GM04504 (cell line): ENCODE results near the gene RALBP1.

Experiments used
- DNase-seq: peaks from one replicate; pipeline ENCODE4 v3.0.0-alpha.2; 2012; ENCODE audit warnings: low read depth

RALBP1 gene

DNA sequence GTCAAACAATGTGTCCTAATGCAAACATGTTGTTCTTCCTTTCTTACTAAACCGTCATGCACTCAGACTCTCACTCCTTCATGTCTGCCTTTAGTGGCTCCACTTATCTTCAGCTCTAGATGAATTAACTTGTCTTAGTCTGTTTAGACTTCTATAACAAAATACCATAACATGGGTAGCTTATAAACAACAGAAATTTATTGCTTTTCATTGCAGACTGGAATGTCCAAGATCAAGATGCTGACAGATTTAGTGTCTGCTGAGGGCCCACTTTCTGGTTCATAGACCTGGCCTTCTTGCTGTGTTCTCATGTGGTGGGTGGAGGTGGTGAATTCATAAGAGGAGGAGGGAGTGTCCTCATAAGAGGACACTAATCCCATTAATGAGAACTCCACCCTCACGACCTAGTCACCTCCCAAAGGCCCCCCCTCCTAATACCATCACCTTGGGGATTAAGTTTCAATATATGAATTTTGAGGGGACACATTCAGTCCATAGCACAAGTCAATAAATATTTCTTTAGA is 32.3 kb downstream of the RALBP1 start:
- DNase-seq: no peak

DNA sequence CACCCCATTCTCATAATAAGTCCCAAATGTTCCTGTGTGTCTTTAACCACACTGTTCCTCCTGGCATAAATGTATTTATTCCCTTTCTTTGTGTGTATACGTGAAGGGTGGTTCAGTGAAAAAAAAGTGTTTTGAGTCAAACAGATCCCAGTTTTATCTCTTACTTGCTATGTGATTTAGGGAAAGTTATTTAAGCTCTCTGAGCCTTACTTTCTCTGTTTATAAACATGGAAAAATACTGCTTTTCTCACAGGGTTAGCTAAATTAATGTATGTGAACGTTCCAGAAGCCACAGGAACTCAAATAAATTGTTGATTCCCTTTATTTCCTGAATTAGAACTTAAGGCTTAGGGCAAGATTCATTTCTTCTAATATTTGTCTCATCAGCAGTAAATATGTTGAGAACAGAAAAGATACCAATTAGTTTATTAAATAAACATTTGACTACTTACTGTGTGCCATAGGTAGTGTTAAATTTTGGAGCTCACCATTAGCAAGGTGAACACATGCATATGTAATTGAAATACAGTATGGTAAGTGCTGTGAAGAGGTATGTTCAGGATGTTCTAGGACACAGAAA is 33.2 kb downstream of the RALBP1 start:
- DNase-seq: no peak

DNA sequence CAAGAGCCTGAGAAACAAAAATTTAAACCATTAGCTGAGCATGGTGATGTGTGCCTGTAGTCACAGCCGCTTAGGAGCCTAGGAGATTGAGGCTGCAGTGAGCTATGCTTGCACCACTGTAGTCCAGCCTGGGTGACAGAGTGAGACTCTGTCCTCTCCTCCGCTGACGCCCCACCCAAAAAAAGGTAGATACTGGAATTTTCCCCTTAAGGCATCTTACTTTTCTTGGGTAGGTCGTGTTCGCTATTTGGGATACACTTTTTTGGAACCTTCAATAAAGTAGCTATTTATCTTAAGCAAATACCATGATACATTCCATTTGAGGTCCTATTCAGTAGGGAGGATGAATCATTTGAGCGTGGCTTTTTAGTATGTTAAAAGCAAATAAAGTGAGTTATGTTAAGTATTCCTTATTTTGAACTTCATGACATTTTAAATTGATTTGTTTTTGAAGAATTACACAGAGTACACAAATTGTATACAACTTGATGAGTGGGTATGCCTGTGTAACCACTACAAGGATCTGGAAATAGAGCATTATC is 38.7 kb downstream of the RALBP1 start:
- no peak for DNase-seq

DNA sequence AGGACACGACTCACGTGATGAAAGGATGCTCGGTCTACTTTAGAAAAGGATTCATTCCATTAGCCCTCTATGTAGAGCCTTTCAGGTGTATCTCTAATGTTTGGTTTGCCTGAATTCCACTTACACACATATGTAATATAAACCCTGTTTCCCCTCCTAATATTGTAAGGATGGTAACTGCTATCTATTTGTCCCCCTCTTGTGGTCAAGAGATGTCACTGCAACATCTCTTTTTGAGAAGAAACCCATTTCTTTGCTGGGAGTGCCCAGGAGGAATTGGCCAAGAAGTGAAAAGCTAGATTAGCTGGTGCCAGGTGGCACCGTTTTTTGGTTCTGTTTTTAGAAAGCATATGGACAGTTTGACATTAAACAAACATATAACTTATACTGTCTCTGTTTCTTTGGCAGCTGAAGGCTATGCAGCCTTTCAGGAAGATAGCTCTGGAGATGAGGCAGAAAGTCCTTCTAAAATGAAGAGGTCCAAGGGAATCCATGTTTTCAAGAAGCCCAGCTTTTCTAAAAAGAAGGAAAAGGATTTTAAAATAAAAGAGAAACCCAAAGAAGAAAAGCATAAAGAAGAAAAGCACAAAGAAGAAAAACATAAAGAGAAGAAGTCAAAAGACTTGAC is 41.2 kb downstream of the RALBP1 start:
- DNase-seq: no peak

DNA sequence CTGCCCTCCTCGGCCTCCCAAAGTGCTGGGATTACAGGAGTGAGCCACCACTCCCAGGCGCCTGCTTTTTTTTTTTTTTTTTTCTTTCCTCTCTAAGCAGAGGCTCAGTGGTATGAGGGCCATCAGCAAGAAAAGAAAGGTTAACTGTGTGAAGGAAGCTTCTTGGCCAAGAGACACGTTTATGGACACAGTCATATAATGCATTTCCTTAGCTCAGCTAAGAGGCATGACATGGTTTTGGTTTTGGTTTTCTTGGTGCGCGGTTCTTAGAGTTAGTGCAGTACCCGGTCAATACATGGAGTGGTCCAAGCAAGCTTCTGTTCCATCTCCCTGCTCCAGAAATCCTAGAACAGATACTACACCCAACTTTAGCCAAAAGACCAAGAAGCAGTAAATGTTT is 42.6 kb downstream of the RALBP1 start:
- no peak for DNase-seq

DNA sequence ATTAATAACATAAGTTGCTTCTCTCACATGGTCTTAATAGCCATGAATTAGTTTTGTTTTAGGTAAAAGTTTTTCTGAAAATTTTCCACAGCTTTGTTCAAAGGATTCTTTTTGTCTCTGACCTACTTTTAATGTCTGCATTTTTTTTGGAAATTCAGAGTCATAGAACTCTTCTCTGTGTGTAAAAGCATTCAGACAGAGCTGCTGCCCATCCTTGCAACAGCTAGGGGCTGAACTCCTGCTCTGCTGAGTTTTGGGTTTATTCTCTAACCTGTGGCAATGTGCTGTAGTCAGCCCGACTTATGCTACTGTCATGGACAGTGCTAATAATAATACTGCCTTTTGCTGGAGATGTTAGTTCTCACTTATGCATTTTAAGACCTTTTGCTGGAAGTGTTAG is 44.1 kb downstream of the RALBP1 start:
- no peak for DNase-seq

DNA sequence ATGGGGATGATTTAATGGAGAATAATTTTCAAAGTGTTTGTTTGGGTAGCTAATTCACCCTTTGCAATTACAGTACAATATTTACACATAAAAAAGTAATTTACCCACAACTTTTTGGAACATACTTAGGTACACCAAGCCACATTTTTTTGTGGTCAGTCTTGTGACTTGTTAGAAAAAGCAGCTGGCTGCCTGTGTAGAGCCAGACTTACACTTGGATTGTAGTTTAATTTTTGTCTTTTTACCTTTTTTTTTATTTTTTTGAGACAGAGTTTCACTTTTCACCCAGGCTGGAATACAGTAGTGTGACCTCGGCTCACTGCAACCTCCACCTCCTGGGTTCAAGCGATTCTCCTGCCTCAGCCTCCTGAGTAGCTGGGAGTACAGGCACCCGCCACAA is 45.4 kb downstream of the RALBP1 start:
- DNase-seq: no peak

DNA sequence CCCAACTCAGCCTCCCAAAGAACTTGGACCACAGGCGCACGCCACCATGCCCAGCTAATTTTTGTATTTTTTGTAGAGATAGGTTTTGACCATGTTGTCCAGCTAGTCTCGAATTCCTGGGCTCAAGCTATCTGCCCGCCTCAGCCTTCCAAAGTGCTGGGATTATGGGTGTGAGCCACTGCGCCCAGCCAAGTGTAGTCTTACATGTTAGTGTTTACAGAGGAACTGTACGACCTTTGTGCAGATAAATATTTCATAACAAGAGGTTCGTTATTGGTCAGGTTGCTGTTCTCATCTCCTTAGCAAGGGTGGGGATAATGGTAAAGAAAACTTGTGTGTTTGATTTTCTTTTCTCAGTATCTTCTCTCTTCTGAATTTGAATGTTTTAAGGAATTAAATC is 46.5 kb downstream of the RALBP1 start:
- DNase-seq: no peak

DNA sequence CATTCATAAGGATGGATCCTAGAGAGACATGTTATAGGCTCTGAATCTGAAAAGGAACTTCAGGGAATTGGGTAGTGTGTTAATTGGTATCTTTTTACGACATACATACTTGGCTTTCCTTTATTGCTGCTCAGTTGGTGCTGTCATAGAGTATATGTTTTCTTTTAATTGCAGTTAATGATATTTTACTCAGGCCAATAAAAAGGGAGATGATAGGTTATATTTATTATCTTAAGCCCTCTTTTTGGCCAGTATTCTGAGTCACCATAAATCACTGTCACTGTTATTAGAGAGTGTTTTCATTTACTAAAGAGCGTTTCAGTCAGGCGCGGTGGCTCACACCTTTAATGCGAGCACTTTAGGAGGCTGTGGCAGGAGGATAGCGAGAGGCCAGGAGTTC is 47.6 kb downstream of the RALBP1 start:
- no peak for DNase-seq

DNA sequence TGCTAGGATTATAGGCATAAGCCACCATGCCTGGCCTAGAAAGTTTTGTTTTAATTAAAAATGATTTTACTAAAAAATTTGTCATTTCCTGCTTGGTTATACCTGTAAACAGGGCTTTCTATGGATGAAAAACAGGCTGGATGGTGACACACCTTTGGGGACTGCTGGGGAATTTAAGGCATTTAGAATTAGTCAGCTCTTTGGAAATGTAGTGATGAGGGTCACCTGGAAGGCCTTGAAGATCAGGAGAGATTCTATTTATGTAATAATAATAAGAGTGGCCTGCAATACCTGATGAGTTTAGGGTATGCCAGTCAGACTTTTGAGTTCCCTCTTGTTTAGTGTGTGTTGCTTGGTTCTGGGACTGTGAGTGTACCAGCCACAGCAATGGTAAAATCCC is 51.1 kb downstream of the RALBP1 start:
- DNase-seq: no peak

DNA sequence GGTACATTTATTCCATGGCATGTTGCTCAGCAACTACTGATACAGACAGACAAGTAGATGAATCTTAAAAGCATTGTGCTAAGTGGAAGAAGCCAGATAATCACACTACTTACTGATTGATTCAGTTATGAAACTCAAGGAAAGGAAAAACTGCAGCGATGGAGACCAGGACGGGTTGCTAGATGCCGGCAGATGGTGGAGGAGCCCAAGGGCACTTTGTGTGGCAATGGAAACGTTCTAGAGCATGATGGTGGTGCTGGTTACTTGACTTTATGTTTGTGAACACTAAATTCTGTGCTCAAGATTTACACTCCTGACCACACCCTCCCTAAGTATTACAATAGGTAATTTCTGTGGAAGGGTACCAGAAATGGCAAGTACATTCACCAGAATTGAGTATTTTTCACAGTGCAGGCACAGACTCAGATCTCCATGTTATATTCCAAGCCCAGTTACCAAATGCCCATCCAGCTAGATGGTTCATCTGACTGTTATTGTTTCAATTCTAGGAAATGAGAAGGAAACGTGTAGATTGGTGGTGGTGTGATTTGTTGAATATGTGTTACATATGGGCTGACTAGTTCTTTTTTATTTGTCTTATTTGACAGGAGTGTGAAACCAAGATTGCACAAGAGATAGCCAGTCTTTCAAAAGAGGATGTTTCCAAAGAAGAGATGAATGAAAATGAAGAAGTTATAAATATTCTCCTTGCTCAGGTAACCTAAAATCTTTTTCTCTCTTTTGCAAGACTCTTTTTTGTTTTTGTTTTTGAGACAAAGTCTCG is 55.1 kb downstream of the RALBP1 start:
- DNase-seq: no peak

DNA sequence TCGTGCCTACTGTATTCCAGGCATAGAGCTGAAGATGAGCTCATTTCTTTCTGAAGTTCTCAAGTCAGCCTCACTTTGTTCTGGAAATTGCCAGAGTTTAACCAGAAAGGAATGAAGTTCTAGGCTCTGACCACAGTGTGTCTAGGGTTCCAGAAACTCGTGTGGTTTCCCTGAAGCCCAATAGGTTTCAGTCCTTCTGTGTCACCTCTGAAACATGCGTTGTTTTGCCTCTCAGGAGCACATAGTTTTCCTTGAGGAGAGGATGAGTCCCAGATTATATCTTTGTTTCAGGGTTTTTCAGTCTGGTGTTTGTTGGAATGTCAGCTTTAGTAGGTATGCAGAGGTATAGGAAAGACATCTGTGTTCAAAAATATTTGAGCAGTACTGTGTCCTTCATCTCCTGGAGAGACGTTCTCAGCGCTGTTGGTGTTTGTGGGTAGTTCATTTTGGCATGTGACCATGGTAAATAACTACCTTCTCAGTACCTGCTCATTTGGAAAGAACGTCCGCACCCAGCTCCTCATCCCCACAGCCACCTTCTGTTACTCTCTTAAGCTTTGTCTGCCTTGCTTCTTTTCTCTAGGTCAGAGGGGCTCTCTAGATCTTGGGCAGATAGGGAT is 56.6 kb downstream of the RALBP1 start:
- DNase-seq: no peak

DNA sequence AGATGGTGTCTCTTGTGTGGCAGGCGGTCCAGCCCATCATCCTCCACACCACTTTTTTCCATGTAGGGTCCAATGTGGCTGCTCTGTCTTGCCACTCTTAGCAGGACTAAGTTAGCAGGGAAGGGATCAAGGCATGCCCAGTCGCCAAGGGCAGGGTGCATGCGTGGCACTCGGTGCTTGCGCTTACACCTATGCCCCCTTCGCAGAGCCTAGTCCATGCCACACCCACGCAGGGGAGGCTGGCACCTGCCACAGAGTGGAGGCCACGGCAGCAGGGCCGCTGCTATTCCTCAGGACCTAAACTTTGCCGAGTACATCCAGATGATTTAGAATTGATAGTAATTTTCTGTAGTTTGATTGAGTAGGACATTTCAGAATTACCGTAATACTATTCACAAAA is 59.5 kb downstream of the RALBP1 start:
- no peak for DNase-seq

DNA sequence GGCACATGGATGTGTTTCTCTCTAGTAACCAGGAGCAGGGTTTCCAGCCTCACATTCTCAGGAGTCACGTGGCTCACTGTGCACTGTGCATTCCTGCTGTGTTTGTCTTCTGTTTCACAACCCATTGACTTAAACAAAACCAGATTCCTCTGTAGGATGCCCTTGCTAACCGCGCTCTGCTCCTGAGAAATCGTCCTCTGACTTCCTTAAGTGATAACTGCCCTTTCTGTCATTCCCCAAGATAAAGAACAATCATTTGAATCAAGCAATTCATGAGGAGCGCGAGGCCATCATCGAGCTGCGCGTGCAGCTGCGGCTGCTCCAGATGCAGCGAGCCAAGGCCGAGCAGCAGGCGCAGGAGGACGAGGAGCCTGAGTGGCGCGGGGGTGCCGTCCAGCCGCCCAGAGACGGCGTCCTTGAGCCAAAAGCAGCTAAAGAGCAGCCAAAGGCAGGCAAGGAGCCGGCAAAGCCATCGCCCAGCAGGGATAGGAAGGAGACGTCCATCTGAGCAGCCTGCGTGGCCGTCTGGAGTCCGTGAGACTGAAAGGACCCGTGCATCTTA is 60.2 kb downstream of the RALBP1 start:
- DNase-seq: peak; percentile 92

DNA sequence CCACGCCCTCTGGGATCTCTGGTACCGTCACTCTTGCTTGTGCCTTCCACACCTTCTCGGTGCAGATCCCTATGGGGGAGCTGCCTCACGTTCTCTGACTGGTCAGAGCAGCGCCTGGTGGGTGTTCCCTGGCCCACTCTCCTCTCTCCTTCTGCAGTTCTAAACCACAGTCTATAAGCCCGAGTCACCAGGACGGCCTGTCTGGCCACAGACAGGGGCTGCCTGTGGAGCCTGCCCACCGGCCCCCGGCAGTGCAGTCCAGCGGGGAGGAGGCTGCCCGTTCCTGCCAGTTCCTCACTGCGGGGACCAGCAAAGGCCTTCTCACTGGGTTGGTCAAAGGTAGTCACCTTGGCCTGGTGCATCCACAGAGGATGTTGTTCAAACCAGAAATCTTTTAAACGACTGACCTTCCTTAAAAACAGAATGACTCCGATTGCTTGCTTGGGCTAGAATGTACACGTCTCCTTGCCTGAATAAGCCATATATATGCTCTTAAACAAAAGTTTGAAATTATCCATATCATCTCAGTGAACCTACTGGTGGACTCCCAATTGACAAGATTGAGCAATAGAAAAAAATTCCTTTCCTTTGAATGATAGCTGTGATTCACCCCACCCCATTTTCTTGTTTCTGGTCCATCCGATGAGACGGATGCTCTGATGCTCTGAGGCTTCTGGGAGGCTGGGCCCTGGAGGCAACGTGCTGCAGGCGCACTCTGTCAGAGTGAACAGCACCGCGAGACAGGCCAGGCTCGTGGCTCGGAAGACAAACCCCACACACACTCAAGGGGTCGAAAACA is 61.2 kb downstream of the RALBP1 start:
- no peak for DNase-seq

DNA sequence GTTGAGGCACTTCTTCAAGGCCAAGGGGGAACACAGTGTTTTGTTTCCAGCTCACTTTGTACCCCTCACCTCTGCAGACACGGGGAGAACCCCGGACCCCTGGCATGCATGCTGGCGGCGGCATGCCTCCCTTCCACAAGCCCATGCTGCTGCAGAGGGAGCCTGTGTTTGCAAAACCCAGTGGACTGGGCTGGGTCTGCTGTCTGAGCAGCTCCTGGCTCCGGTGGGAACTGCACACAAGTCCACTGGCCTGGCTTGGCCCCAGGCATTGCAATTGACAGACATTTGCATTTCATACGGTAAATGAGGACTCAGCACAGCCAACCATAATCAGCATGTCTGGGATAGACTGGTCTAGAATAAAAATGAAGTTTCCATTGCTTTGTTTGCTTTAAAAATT is 62.4 kb downstream of the RALBP1 start:
- no peak for DNase-seq

DNA sequence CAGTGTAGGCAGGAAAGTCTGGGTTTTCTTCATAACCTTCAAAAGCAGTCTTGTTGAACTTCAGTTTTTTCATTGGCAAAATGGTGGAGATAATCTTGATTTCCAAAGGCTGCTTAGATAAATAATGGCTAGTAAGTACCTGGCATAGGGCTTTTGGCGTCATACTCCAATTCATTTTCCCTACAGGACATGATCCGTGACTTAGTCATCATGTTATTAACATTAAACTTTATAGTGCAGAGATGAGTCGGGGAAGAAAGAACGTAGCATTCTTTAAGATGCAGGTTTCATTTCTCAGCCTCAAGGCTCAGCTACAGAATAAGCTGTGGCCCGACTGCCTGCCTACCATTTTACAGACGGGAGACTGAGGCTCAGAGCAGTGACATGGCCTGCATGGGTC is 64.0 kb downstream of the RALBP1 start:
- DNase-seq: peak; percentile 56

DNA sequence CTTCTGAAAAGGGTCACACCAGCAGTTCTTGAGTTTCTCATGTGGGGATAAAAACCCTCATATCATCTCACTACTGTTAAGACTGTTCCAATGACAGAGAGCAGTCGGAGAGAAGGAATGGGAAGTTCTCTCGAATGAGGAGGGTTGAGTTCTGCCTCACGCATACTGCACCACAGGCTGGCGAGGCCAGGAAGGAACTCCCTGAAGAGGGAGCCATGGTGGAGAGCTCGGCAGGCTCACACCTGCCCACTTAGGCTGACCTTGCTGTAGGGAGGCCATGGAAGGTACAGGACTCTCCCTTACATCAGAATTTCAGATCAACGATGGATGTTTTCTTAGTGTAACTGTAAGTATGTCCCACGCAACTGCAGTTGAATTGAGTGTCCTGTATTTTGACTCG is 64.6 kb downstream of the RALBP1 start:
- DNase-seq: no peak

DNA sequence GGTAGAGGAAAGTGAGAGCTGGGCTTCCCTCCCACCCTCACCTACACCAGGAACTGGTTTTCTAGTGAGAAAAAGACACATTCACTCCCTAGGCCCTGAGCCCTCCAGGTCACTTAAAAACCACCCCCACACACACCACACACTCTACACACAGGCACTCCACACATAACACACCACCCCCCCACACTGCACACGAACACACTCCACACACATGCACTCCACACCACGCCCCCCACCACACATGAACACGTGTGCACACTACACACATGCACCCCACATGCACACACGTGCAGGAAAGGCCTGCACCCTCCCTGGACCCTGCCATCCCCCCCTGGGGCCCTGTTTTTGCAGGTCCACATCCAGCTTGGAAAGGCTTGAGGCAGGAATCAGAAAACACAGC is 67.6 kb downstream of the RALBP1 start:
- no peak for DNase-seq

DNA sequence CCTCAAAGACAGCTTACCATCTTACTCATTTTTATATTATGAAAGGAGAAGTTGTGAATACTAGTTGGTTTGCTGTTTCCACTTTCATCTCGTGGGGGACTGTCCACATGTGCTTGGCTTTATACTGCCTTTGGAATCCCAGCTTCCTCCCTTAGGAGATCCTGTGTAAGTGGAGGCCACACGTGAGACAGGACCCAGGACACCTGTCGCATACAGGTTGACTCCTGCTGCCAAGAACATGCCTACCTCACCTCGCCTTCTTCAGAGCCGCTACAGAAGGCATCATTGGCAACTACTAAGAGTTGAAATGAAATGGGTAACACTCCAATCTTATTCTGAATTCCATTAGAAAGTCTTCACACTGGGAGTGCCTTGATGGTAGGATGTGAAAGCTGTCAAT is 69.7 kb downstream of the RALBP1 start:
- DNase-seq: no peak

DNA sequence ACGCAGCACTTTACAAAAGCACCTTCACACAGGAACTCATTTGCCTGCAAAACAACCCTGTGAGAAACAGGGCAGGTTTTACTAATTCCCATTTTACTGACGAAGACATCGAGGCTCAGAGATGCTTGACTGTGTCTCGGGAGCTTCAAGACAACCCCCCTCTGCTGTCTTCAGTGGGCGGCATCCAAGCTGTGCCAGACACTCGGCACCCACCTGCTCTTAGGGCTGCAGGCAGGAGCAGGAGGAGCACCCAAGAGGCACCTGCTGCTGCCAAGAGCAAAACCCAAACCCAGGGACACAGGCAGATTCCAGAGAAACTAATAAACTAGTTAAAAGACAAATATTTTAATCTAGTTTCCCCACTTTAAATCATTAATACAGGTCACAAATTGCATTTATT is 71.2 kb downstream of the RALBP1 start:
- no peak for DNase-seq

DNA sequence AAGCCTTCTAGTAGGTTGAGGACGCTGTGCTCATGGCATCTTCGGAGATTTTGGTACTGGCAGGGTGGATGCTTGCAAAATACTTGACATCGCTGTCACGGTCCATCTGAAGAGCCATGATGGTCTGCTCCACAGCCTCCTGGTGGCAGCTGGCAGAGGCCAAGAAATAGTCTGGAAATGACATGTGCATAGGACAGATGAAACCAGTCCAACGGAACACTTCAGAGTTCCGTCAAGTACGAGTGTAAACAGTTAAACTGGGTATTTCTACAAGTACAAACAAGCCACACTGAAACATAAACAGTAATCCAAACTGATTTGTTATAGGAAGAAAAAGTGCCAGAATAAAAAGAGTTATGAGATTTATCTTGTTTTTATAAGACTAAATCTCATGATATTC is 72.5 kb downstream of the RALBP1 start:
- DNase-seq: no peak
